ENCODE data around the gene TUBG1. TPM values are rescaled to one million over a fixed set of nuclear protein-coding genes. Genes with fewer than 3 reads are reported as not detected.

TUBG1 gene
- polyA plus RNA-seq, 5 donors = 32.2 to 46.9 (median 34.9) TPM

Other genes starting within 250 kb of the TUBG1 start
- gene STAT3, start 221.2 kb upstream of the TUBG1 start, polyA plus RNA-seq (ENCODE audit: insufficient read depth in 1 of 5, insufficient read length in 5 of 5, low replicate concordance in 1 of 5) = 10 to 100 TPM; 66.7 to 81.4 (median 74.4) TPM
- 100 to 1,000 TPM; 156 to 234 (median 168) TPM for gene CAVIN1, start 186.4 kb upstream of the TUBG1 start, polyA plus RNA-seq (ENCODE audit: insufficient read depth in 1 of 5, insufficient read length in 5 of 5, low replicate concordance in 1 of 5)
- gene ATP6V0A1, start 150.8 kb upstream of the TUBG1 start, polyA plus RNA-seq (ENCODE audit: insufficient read depth in 1 of 5, insufficient read length in 5 of 5, low replicate concordance in 1 of 5) = 10 to 100 TPM; 45.7 to 59.4 (median 47.6) TPM
- 10 to 100 TPM in 4 of 5 donors, 1 to 10 TPM in 1; 9.8 to 19.2 (median 14.4) TPM for gene NAGLU, start 73.4 kb upstream of the TUBG1 start, polyA plus RNA-seq (ENCODE audit: insufficient read depth in 1 of 5, insufficient read length in 5 of 5, low replicate concordance in 1 of 5)
- 1 to 10 TPM; 3.2 to 5.8 (median 4.5) TPM for gene HSD17B1, start 56.8 kb upstream of the TUBG1 start, polyA plus RNA-seq (ENCODE audit: insufficient read depth in 1 of 5, insufficient read length in 5 of 5, low replicate concordance in 1 of 5)
- 10 to 100 TPM; 33.5 to 46.9 (median 41.0) TPM for gene COASY, start 47.5 kb upstream of the TUBG1 start, polyA plus RNA-seq (ENCODE audit: insufficient read depth in 1 of 5, insufficient read length in 5 of 5, low replicate concordance in 1 of 5)
- gene MLX, start 42.6 kb upstream of the TUBG1 start, polyA plus RNA-seq (ENCODE audit: insufficient read depth in 1 of 5, insufficient read length in 5 of 5, low replicate concordance in 1 of 5) = 10 to 100 TPM; 37.5 to 45.9 (median 39.9) TPM
- gene PSMC3IP, start 32.0 kb upstream of the TUBG1 start, polyA plus RNA-seq (ENCODE audit: insufficient read depth in 1 of 5, insufficient read length in 5 of 5, low replicate concordance in 1 of 5) = 10 to 100 TPM; 17.1 to 24.1 (median 18.2) TPM
- 10 to 100 TPM; 46.1 to 65.3 (median 56.0) TPM for gene RETREG3, start 309 bp upstream of the TUBG1 start, polyA plus RNA-seq (ENCODE audit: insufficient read depth in 1 of 5, insufficient read length in 5 of 5, low replicate concordance in 1 of 5)
- gene TUBG2, start 49.6 kb downstream of the TUBG1 start, polyA plus RNA-seq (ENCODE audit: insufficient read depth in 1 of 5, insufficient read length in 5 of 5, low replicate concordance in 1 of 5) = 10 to 100 TPM; 25.6 to 44.0 (median 30.0) TPM
- 10 to 100 TPM; 23.9 to 58.4 (median 34.9) TPM for gene PLEKHH3, start 67.3 kb downstream of the TUBG1 start, polyA plus RNA-seq (ENCODE audit: insufficient read depth in 1 of 5, insufficient read length in 5 of 5, low replicate concordance in 1 of 5)
- 1 to 10 TPM in 2 of 5 donors, under 1 TPM in 3; 0.87 to 1.8 (median 0.97) TPM for gene CCR10, start 72.2 kb downstream of the TUBG1 start, polyA plus RNA-seq (ENCODE audit: insufficient read depth in 1 of 5, insufficient read length in 5 of 5, low replicate concordance in 1 of 5)
- 10 to 100 TPM in 2 of 5 donors, 1 to 10 TPM in 3; 7.0 to 13.8 (median 9.5) TPM for gene CNTNAP1, start 72.8 kb downstream of the TUBG1 start, polyA plus RNA-seq (ENCODE audit: insufficient read depth in 1 of 5, insufficient read length in 5 of 5, low replicate concordance in 1 of 5)
- 10 to 100 TPM; 27.1 to 51.7 (median 37.1) TPM for gene EZH1, start 135.4 kb downstream of the TUBG1 start, polyA plus RNA-seq (ENCODE audit: insufficient read depth in 1 of 5, insufficient read length in 5 of 5, low replicate concordance in 1 of 5)
- gene RAMP2, start 151.5 kb downstream of the TUBG1 start, polyA plus RNA-seq (ENCODE audit: insufficient read depth in 1 of 5, insufficient read length in 5 of 5, low replicate concordance in 1 of 5) = 100 to 1,000 TPM; 155 to 221 (median 188) TPM
- 10 to 100 TPM; 66.5 to 77.3 (median 74.6) TPM for gene VPS25, start 163.8 kb downstream of the TUBG1 start, polyA plus RNA-seq (ENCODE audit: insufficient read depth in 1 of 5, insufficient read length in 5 of 5, low replicate concordance in 1 of 5)
- 1 to 10 TPM in 4 of 5 donors, under 1 TPM in 1; 0.82 to 2.1 (median 1.6) TPM for gene WNK4, start 170.9 kb downstream of the TUBG1 start, polyA plus RNA-seq (ENCODE audit: insufficient read depth in 1 of 5, insufficient read length in 5 of 5, low replicate concordance in 1 of 5)
- 10 to 100 TPM; 83.6 to 96.6 (median 86.7) TPM for gene COA3, start 189.0 kb downstream of the TUBG1 start, polyA plus RNA-seq (ENCODE audit: insufficient read depth in 1 of 5, insufficient read length in 5 of 5, low replicate concordance in 1 of 5)
- gene CNTD1, start 189.2 kb downstream of the TUBG1 start, polyA plus RNA-seq (ENCODE audit: insufficient read depth in 1 of 5, insufficient read length in 5 of 5, low replicate concordance in 1 of 5) = 1 to 10 TPM; 2.3 to 3.2 (median 2.9) TPM
- 10 to 100 TPM; 53.9 to 79.4 (median 68.0) TPM for gene BECN1, start 214.6 kb downstream of the TUBG1 start, polyA plus RNA-seq (ENCODE audit: insufficient read depth in 1 of 5, insufficient read length in 5 of 5, low replicate concordance in 1 of 5)
- gene PSME3, start 223.7 kb downstream of the TUBG1 start, polyA plus RNA-seq (ENCODE audit: insufficient read depth in 1 of 5, insufficient read length in 5 of 5, low replicate concordance in 1 of 5) = 10 to 100 TPM; 65.8 to 81.2 (median 74.9) TPM
- gene AOC2, start 234.9 kb downstream of the TUBG1 start, polyA plus RNA-seq (ENCODE audit: insufficient read depth in 1 of 5, insufficient read length in 5 of 5, low replicate concordance in 1 of 5) = 1 to 10 TPM; 1.8 to 3.1 (median 2.6) TPM
- 100 to 1,000 TPM; 116 to 203 (median 162) TPM for gene AOC3, start 241.5 kb downstream of the TUBG1 start, polyA plus RNA-seq (ENCODE audit: insufficient read depth in 1 of 5, insufficient read length in 5 of 5, low replicate concordance in 1 of 5)

All from right lung (tissue), 5 donors.